HepG2 (cell line): ENCODE data around the gene IPO8. TPM values are rescaled to one million over a fixed set of nuclear protein-coding genes. Genes with fewer than 3 reads are reported as not detected.

Source experiments
- ATAC-seq: fragments of 200-7000 bp; cut with Tn5 transposase; 3 replicates; pipeline ENCODE4 v1.9.1; 2020; ENCODE audit warnings: mild to moderate bottlenecking, moderate library complexity
- BruUV-seq: library from RNA; stranded (reverse); fragments of 400-500 nt; replicated peaks from 2 replicates; lab custom pipeline; 2021; lab: Mats Ljungman, UMichigan
- CTCF ChIA-PET: fragments of 300-600 bp; formaldehyde crosslinking; extraction: SDS; loops from one replicate; lab custom pipeline; 2021; ENCODE audit warnings: low total read pairs, inconsistent platforms, low intra/inter-chr PET ratio; lab: Yijun Ruan, JAX
- POLR2A ChIA-PET: fragments of 350-600 bp; sonication (Branson Sonifier 250); formaldehyde crosslinking; loops from one replicate; lab custom pipeline; 2020; ENCODE audit warnings: antibody characterized with exemption, inconsistent platforms; lab: Yijun Ruan, JAX
- DNase-seq: peaks from one replicate; pipeline ENCODE4 v3.0.0-alpha.2; 2015; ENCODE audit warnings: low spot score
- FAIRE-seq: peaks from 3 replicates; lab custom pipeline; 2011; peaks lifted over from hg19 to GRCh38; lab: Jason Lieb, UNC
- H2AFZ ChIP-seq: one replicate; pipeline ENCODE4 v1.6.1; 2011; ENCODE audit warnings: low read length, inconsistent platforms
- H3K27ac ChIP-seq: fragments of 300-600 bp; 3 replicates; pipeline ENCODE4 v1.8.0; 2011; ENCODE audit warnings: mixed run types, mild to moderate bottlenecking, mixed read lengths, low read length, inconsistent platforms; ENCODE audit not compliant: insufficient read depth; ENCODE audit errors: extremely low read length
- H3K27me3 ChIP-seq, 2 experiments: fragments of 200-600 bp in 1 of 2; 2 replicates in 1 of 2; 3 replicates in 1 of 2; pipeline versions ENCODE4 v1.6.0 to v1.8.0; 2011; ENCODE audit warnings: low read length in 2 of 2, mild to moderate bottlenecking in 2 of 2, moderate library complexity in 2 of 2, inconsistent platforms in 1 of 2; ENCODE audit not compliant: insufficient read depth in 2 of 2, control insufficient read depth in 1 of 2
- H3K36me3 ChIP-seq, 2 experiments: fragments of 200-600 bp in 1 of 2; replicated peaks in 1 of 2; 2 replicates in 1 of 2; 3 replicates in 1 of 2; pipeline versions ENCODE4 v1.5.1 to v1.8.0; 2011; ENCODE audit warnings: low read length in 2 of 2, inconsistent platforms in 1 of 2; ENCODE audit not compliant: insufficient read depth in 2 of 2, control insufficient read depth in 1 of 2
- H3K4me1 ChIP-seq: 2 replicates; pipeline ENCODE4 v1.5.1; 2012; ENCODE audit warnings: low read length, inconsistent platforms; ENCODE audit not compliant: insufficient read depth
- H3K4me2 ChIP-seq: 2 replicates; pipeline ENCODE4 v1.6.0; 2011; ENCODE audit warnings: low read depth, low read length, inconsistent platforms
- H3K4me3 ChIP-seq, 3 experiments: fragments of 200-600 bp in 1 of 3; sonication (generic), shearing (Covaris generic) in 1 of 3; replicated peaks in 1 of 3; 2 replicates each; pipeline ENCODE4 v1.5.1; 2011 to 2016; ENCODE audit warnings: low read length in 3 of 3, inconsistent platforms in 2 of 3, low read depth in 2 of 3, mild to moderate bottlenecking in 2 of 3, control low read depth in 1 of 3, mixed read lengths in 1 of 3; ENCODE audit not compliant: insufficient read depth in 1 of 3
- H3K79me2 ChIP-seq: one replicate; pipeline ENCODE4 v1.6.1; 2011; ENCODE audit warnings: low read length, inconsistent platforms; ENCODE audit not compliant: insufficient read depth
- H3K9ac ChIP-seq: 2 replicates; pipeline ENCODE4 v1.6.0; 2011; ENCODE audit warnings: mild to moderate bottlenecking, low read depth, low read length, inconsistent platforms; ENCODE audit not compliant: insufficient read depth
- H3K9me3 ChIP-seq: 2 replicates; pipeline ENCODE4 v1.5.1; 2012; ENCODE audit warnings: mild to moderate bottlenecking, low read length
- H4K20me1 ChIP-seq: 2 replicates; pipeline ENCODE4 v1.6.0; 2011; ENCODE audit warnings: inconsistent platforms, mild to moderate bottlenecking, low read length, moderate library complexity; ENCODE audit not compliant: insufficient read depth
- AKAP8 ChIP-seq: sonication (generic); formaldehyde crosslinking; IDR thresholded peaks from 2 replicates; pipeline ENCODE4 v1.5.1; 2020; ENCODE audit warnings: mild to moderate bottlenecking, missing genetic modification reagents
- ETV5 ChIP-seq: IDR thresholded peaks from 2 replicates; pipeline ENCODE4 v1.6.1; 2018; ENCODE audit warnings: missing biosample characterization, missing genetic modification reagents, inconsistent platforms, borderline replicate concordance
- JUN ChIP-seq: sonication (generic); formaldehyde crosslinking; IDR thresholded peaks from 2 replicates; pipeline ENCODE4 v1.4.0; 2020; ENCODE audit warnings: mild to moderate bottlenecking, missing genetic modification reagents
- NFYB ChIP-seq: sonication (generic); formaldehyde crosslinking; IDR thresholded peaks from 2 replicates; pipeline ENCODE4 v1.4.0; 2020; ENCODE audit warnings: missing genetic modification reagents
- ZHX2 ChIP-seq, 2 experiments: sonication (generic) in 1 of 2; formaldehyde crosslinking in 1 of 2; IDR thresholded peaks; 2 replicates each; pipeline versions ENCODE4 v1.6.1 to v1.9.0; 2014 to 2022; ENCODE audit warnings: antibody characterized with exemption in 1 of 2, borderline replicate concordance in 1 of 2, inconsistent platforms in 1 of 2, low read depth in 1 of 2, missing genetic modification reagents in 1 of 2
- ZNF10 ChIP-seq: sonication (generic); formaldehyde crosslinking; IDR thresholded peaks from 2 replicates; pipeline ENCODE4 v1.4.0; 2020; ENCODE audit warnings: mild to moderate bottlenecking, low read depth, missing genetic modification reagents, borderline replicate concordance
- ZNF224 ChIP-seq: sonication (generic); formaldehyde crosslinking; IDR thresholded peaks from 2 replicates; pipeline ENCODE4 v1.5.0; 2020; ENCODE audit warnings: mild to moderate bottlenecking, missing genetic modification reagents
- ZNF607 ChIP-seq: sonication (generic); formaldehyde crosslinking; IDR thresholded peaks from 2 replicates; pipeline ENCODE4 v1.5.1; 2020; ENCODE audit warnings: missing genetic modification reagents, mild to moderate bottlenecking, borderline replicate concordance
- ZNF720 ChIP-seq: sonication (generic); formaldehyde crosslinking; IDR thresholded peaks from 2 replicates; pipeline ENCODE4 v1.4.0; 2020; ENCODE audit warnings: missing genetic modification reagents
- ZNF749 ChIP-seq: sonication (generic); formaldehyde crosslinking; IDR thresholded peaks from 2 replicates; pipeline ENCODE4 v1.8.0; 2022; ENCODE audit warnings: mild to moderate bottlenecking, missing genetic modification reagents, moderate library complexity, borderline replicate concordance
- ZNF768 ChIP-seq: sonication (generic); formaldehyde crosslinking; IDR thresholded peaks from 2 replicates; pipeline ENCODE4 v1.4.0; 2020; ENCODE audit warnings: missing genetic modification reagents
- WGBS: methylation state at CpG from one replicate; pipeline ENCODE4 v1.1.6; 2017; ENCODE audit warnings: low lambda C conversion rate; 5-methylcytosine and 5-hydroxymethylcytosine counted together
- in situ Hi-C: cut with HindIII; loops from 2 replicates; pipeline ENCODE4 v1.10.0; 2017; ENCODE audit warnings: low pct_unique_long_range_greater_than_20kb; ENCODE audit not compliant: extremely low pct_ligation_motif_present
- intact Hi-C: fragments of 100-400 bp; cut with micrococcal nuclease; formaldehyde crosslinking; loops from one replicate; pipeline ENCODE4 v1.10.0; 2022; ENCODE audit not compliant: unreplicated experiment
- polyA plus RNA-seq, 8 experiments: library from polyadenylated mRNA; depleted of rRNA in 3 of 8; stranded (reverse) in 7 of 8; unstranded in 1 of 8; fragments of >200 nt; fragmentation: Illumina TruSeq in 4 of 8; extraction: Trizol in 4 of 8; gene quantifications; 2 replicates each; pipeline versions ENCODE4 v1.2.1 to v1.2.3, GENCODE V29; 2011 to 2016; ENCODE audit warnings: low read depth in 4 of 8, missing spikeins in 1 of 8, mixed read lengths in 1 of 8; ENCODE audit not compliant: insufficient read depth in 1 of 8
- total RNA-seq, 5 experiments: library from RNA; depleted of rRNA; stranded (reverse); fragments of >200 nt; fragmentation: Illumina TruSeq; extraction: Trizol; gene quantifications; 2 replicates each; pipeline ENCODE4 v1.2.3, GENCODE V29; 2016; ENCODE audit warnings: low read depth in 1 of 5
- TF ChIP-seq, protein P1 (sequence below): sonication (generic); formaldehyde crosslinking; IDR thresholded peaks from 2 replicates; pipeline ENCODE4 v1.5.0; 2020; ENCODE audit warnings: missing genetic modification reagents
- TF ChIP-seq, protein P2 (sequence below): sonication (generic); formaldehyde crosslinking; IDR thresholded peaks from 2 replicates; pipeline ENCODE4 v1.5.1; 2020; ENCODE audit warnings: missing genetic modification reagents, mild to moderate bottlenecking, borderline replicate concordance
- TF ChIP-seq, protein P3 (sequence below): IDR thresholded peaks from 2 replicates; pipeline ENCODE4 v1.6.1; 2012; ENCODE audit warnings: low read depth, low read length, improper control_type of control experiment

IPO8 gene
- total and polyA plus RNA-seq, 2 of the 13 experiments (the other 11 are each of a cell fraction or from before 2014, with no cell fraction given): 6.3 to 21.8 TPM

DNA sequence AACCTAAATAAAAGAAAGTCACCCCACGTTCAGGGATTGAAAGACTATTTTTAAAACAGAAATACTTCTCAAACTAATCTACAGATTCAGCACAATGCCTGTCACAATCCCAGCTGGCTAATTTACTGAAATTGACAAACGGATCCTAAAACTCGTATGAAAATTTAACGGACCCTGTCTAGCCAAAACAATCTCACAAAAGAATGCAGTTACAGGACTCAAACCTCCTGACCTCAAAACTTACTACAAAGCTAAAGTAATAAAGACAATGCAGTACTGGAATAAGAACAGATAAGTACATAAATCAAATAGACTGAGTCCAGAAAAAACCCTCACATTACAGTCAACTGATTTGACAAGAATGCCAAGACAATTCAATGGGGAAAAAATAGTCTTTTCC lies 48.8 kb downstream of the IPO8 start:
- 97% methylated on average over 4 of the region's 4 CpGs for WGBS
- no peak overlapping the region for H2AFZ ChIP-seq
- H3K4me3 ChIP-seq: no peak overlapping the region
- no peaks in the 10 kb centered on the region for H3K9me3 ChIP-seq
- in situ Hi-C loops: no loop called here
- no peak for ATAC-seq
- BruUV-seq: no TSS peak
- no peak overlapping the region for H3K27ac ChIP-seq
- FAIRE-seq: no peak
- intact Hi-C loops: no loop called here
- no peak for DNase-seq
- H3K36me3 ChIP-seq: peaks cover 0 to 4% of the 10 kb centered on the region in 2 experiments; a peak in 2 of 5 replicates
- H3K4me2 ChIP-seq: no peak overlapping the region
- ChIA-PET POLR2A (no interaction called here), CTCF (no interaction called here)
- 0 out of 2 replicates have a peak, but pooled peaks cover 7% of the 10 kb centered on the region for H3K4me1 ChIP-seq
- H3K9ac ChIP-seq: no peak overlapping the region
- no peaks in the 10 kb centered on the region for H3K27me3 ChIP-seq
- H3K79me2 ChIP-seq: no peaks in the 10 kb centered on the region
- H4K20me1 ChIP-seq: no peaks in the 10 kb centered on the region
- TF ChIP-seq ZNF224 (CRISPR knock-in tag): no peak
- TF ChIP-seq, protein P1, sequence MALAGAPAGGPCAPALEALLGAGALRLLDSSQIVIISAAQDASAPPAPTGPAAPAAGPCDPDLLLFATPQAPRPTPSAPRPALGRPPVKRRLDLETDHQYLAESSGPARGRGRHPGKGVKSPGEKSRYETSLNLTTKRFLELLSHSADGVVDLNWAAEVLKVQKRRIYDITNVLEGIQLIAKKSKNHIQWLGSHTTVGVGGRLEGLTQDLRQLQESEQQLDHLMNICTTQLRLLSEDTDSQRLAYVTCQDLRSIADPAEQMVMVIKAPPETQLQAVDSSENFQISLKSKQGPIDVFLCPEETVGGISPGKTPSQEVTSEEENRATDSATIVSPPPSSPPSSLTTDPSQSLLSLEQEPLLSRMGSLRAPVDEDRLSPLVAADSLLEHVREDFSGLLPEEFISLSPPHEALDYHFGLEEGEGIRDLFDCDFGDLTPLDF (CRISPR knock-in tag): no peak
- TF ChIP-seq, protein P2, sequence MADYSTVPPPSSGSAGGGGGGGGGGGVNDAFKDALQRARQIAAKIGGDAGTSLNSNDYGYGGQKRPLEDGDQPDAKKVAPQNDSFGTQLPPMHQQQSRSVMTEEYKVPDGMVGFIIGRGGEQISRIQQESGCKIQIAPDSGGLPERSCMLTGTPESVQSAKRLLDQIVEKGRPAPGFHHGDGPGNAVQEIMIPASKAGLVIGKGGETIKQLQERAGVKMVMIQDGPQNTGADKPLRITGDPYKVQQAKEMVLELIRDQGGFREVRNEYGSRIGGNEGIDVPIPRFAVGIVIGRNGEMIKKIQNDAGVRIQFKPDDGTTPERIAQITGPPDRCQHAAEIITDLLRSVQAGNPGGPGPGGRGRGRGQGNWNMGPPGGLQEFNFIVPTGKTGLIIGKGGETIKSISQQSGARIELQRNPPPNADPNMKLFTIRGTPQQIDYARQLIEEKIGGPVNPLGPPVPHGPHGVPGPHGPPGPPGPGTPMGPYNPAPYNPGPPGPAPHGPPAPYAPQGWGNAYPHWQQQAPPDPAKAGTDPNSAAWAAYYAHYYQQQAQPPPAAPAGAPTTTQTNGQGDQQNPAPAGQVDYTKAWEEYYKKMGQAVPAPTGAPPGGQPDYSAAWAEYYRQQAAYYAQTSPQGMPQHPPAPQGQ (CRISPR knock-in tag): no peak
- TF ChIP-seq ETV5 (CRISPR knock-in tag): no peak
- no peak for TF ChIP-seq AKAP8
- no peak for TF ChIP-seq ZNF607 (CRISPR knock-in tag)
- no peak for TF ChIP-seq ZNF749
- TF ChIP-seq ZNF768 (CRISPR knock-in tag): no peak
- no peak for TF ChIP-seq ZNF10 (CRISPR knock-in tag)
- TF ChIP-seq NFYB (CRISPR knock-in tag): no peak
- TF ChIP-seq ZHX2 (IDR thresholded peaks at IDR 0.05; ENCODE audit: low read depth): no peak
- TF ChIP-seq ZHX2 (CRISPR knock-in tag; IDR thresholded peaks at IDR 0.05; ENCODE audit: borderline replicate concordance): no peak
- TF ChIP-seq, protein P3, sequence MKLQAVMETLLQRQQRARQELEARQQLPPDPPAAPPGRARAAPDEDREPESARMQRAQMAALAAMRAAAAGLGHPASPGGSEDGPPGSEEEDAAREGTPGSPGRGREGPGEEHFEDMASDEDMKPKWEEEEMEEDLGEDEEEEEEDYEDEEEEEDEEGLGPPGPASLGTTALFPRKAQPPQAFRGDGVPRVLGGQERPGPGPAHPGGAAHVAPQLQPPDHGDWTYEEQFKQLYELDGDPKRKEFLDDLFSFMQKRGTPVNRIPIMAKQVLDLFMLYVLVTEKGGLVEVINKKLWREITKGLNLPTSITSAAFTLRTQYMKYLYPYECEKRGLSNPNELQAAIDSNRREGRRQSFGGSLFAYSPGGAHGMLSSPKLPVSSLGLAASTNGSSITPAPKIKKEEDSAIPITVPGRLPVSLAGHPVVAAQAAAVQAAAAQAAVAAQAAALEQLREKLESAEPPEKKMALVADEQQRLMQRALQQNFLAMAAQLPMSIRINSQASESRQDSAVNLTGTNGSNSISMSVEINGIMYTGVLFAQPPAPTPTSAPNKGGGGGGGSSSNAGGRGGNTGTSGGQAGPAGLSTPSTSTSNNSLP: no peak
- no peak for TF ChIP-seq JUN (CRISPR knock-in tag)
- TF ChIP-seq ZNF720 (CRISPR knock-in tag): no peak
